GM06990 (cell line): ENCODE measurements around the gene FYN.

Experiments used
- DNase-seq: peaks from one replicate; pipeline ENCODE4 v3.0.0-alpha.2; 2011; ENCODE audit not compliant: insufficient read length; ENCODE audit errors: extremely low read depth
- H3K27me3 ChIP-seq: replicated peaks from 2 replicates; pipeline ENCODE4 v1.6.0; 2011; ENCODE audit warnings: low read length; ENCODE audit not compliant: control insufficient read depth, insufficient read depth
- H3K36me3 ChIP-seq: 2 replicates; pipeline ENCODE4 v1.5.1; 2011; ENCODE audit warnings: low read length; ENCODE audit not compliant: control insufficient read depth, insufficient read depth
- H3K4me3 ChIP-seq: replicated peaks from 2 replicates; pipeline ENCODE4 v1.5.1; 2011; ENCODE audit warnings: low read depth, mild to moderate bottlenecking, control low read depth, low read length
- TF ChIP-seq, protein P1 (sequence below): IDR thresholded peaks from 2 replicates; pipeline ENCODE4 v1.5.1; 2011; ENCODE audit warnings: low read length, control low read depth, mild to moderate bottlenecking, inconsistent platforms; ENCODE audit not compliant: insufficient read depth, poor library complexity, severe bottlenecking

The FYN gene

GRCh38 chr6:111823012-111823411 is 50.2 kb downstream of the FYN start:
- Histone ChIP-seq H3K27me3 (no peaks in the 10 kb centered on the region), H3K36me3 (no peaks in the 10 kb centered on the region), H3K4me3 (no peak overlapping the region)
- DNase-seq, result no peak
- TF ChIP-seq, protein P1, sequence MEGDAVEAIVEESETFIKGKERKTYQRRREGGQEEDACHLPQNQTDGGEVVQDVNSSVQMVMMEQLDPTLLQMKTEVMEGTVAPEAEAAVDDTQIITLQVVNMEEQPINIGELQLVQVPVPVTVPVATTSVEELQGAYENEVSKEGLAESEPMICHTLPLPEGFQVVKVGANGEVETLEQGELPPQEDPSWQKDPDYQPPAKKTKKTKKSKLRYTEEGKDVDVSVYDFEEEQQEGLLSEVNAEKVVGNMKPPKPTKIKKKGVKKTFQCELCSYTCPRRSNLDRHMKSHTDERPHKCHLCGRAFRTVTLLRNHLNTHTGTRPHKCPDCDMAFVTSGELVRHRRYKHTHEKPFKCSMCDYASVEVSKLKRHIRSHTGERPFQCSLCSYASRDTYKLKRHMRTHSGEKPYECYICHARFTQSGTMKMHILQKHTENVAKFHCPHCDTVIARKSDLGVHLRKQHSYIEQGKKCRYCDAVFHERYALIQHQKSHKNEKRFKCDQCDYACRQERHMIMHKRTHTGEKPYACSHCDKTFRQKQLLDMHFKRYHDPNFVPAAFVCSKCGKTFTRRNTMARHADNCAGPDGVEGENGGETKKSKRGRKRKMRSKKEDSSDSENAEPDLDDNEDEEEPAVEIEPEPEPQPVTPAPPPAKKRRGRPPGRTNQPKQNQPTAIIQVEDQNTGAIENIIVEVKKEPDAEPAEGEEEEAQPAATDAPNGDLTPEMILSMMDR, result no peak

DNA sequence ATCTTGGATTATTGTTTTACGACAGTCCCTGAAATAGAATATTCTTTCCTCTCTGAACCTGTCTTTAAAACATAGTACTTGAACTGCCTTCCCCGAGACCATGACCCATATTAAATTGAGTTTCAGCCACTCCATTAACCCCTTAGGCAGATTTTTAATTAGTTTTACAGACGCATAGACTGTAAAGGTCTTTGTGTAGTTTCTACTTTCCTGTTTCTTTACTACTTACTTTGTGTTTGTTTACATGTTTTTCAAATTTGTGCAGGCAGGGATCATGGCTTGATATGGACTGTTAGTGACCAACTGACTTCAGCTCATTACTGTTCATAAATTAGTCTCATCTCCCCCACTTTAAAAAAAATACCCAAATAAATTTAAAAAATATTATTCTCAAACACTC is 53.8 kb downstream of the FYN start:
- no peak overlapping the region for H3K4me3 ChIP-seq
- no peak for DNase-seq
- TF ChIP-seq, protein P1, result no peak
- no peaks in the 10 kb centered on the region for H3K27me3 ChIP-seq
- no peaks in the 10 kb centered on the region for H3K36me3 ChIP-seq

DNA sequence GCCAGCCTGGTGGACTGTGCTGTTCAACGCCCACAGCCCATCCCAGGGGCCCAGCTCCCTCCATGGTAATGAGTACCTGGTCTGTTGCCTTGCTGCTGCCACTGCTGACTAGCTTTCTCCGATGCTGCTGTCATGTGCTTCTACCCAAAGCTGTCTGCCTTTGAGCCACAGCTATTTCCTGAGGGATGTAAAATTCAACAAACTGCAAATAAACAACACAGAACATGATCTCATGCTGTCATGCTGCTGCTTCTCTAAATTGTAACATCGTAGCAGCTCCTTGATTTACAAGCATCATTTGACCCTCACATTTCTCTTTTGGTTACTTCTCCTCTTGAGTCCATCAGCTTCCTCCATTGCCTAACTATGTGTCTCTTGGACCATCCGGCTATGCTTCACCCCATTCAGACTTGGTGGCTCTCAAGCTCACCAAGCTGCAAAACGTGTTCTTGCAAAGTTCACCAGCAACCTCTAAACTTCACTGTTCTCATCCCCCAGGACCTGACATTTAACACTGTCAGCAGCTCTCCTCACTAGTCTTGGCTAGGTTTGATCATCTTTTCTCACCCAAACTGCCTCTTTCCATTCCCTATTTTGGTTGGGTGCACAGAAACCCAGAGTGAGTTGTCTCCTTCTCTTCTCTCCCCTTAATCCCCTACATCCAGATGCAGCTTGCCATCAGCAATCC is 54.6 kb downstream of the FYN start:
- TF ChIP-seq, protein P1, result no peak
- H3K4me3 ChIP-seq, result no peak overlapping the region
- H3K27me3 ChIP-seq, result no peaks in the 10 kb centered on the region
- H3K36me3 ChIP-seq, result no peaks in the 10 kb centered on the region
- DNase-seq, result no peak

GRCh38 chr6:111817451-111818120 is 55.7 kb downstream of the FYN start:
- no peaks in the 10 kb centered on the region for H3K27me3 ChIP-seq
- H3K4me3 ChIP-seq, result no peak overlapping the region
- H3K36me3 ChIP-seq, result no peaks in the 10 kb centered on the region
- TF ChIP-seq, protein P1, result no peak
- DNase-seq, result no peak

DNA sequence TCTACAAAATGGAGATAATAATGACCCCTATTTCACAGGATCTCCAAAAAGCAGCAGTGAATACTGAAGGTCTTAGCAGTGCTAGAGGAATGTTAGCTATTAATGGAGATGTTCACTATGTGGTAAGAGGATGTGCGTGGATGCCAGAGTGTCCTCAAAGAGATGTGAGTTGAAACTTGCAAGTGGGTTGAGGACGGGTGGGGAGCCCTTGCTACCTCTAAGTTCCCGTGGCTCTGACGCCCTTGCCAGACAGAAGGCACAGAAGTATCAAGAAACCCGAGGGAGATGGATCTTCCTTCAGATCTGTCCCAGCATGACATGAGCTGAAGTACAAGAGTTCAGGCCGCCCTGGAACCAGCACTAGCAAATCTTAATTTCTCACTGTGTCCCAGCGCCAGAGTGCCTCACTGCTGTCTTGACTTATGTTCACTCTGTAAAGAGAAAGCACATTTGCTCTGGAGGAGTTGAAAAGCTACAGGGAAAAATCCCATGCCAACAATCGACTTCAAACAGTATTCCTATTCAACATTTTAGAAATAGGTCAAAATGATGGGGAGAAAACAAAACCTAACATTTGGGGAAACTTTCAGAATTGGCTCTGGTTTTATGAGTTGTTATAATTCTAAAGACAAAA is 59.5 kb downstream of the FYN start:
- H3K36me3 ChIP-seq, result no peaks in the 10 kb centered on the region
- no peaks in the 10 kb centered on the region for H3K27me3 ChIP-seq
- TF ChIP-seq, protein P1, result no peak
- no peak for DNase-seq
- no peak overlapping the region for H3K4me3 ChIP-seq
